Measurements from ENCODE around the gene SPRED1. TPM values are rescaled to one million over a fixed set of nuclear protein-coding genes. Genes with fewer than 3 reads are reported as not detected.
"Not testable (repeated sequence)": the region's sequence is repeated elsewhere in the genome, so short reads cannot be mapped to it uniquely, and the experiment has no call there.

SPRED1 gene
- polyA plus RNA-seq, 1 donor from 2014 or later, result 0.14 TPM

DNA sequence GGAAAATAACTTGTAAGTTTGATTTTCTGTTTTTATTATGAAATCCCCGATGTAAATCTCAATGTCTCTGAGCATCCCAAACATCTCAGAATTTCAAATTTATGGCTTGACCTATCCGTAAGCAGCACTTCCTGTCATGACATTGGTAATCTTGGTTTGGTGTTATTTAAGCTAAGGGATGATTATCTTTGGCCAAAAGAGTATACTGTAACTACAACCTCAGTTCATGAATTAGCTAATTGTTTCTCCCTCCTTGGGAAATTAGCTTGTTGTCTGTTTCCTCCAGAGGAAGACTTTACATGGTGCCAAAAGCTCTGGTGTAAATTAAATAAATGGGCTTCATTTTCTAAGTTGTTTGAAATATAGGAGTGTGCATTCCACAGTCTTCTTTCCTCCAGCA, 28.1 kb upstream of the SPRED1 start:
- Mint-ChIP-seq H3K27me3 (no peaks in the 10 kb centered on the region), H3K9me3 (no peaks in the 10 kb centered on the region), H3K4me1 (no peaks in the 10 kb centered on the region), H3K36me3 (no peaks in the 10 kb centered on the region), H3K4me3 (no peak overlapping the region), H3K27ac (no peak overlapping the region)

DNA sequence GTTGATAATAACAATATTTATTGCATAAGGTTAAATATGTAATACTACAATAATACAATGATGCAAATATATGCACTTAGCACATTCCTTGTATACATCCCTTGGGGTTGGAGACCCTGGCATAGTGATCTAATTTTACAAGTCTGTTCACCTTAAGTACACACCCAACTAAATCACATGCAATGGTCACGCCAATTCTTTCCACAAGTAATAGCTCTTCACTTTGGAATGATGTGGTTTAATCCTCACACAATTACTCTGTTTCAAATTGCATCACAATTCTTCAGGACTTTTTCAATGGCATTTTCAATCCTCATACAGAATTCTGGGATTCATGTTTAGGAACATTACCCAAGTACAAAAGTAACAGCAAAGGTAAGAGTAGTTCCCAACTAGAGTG, 27.3 kb upstream of the SPRED1 start:
- no peaks in the 10 kb centered on the region for H3K27me3 Mint-ChIP-seq
- no peaks in the 10 kb centered on the region for H3K9me3 Mint-ChIP-seq
- no peaks in the 10 kb centered on the region for H3K4me1 Mint-ChIP-seq
- H3K36me3 Mint-ChIP-seq, result no peaks in the 10 kb centered on the region
- no peak overlapping the region for H3K4me3 Mint-ChIP-seq
- no peak overlapping the region for H3K27ac Mint-ChIP-seq

GRCh38 chr15:38226608-38227266, 25.9 kb upstream of the SPRED1 start:
- Mint-ChIP-seq H3K4me1 (no peaks in the 10 kb centered on the region), H3K27ac (no peak overlapping the region), H3K9me3 (no peaks in the 10 kb centered on the region), H3K4me3 (no peak overlapping the region), H3K27me3 (no peaks in the 10 kb centered on the region), H3K36me3 (no peaks in the 10 kb centered on the region)

GRCh38 chr15:38227941-38228340, 24.7 kb upstream of the SPRED1 start:
- H3K4me1 Mint-ChIP-seq, result no peaks in the 10 kb centered on the region
- no peaks in the 10 kb centered on the region for H3K27me3 Mint-ChIP-seq
- no peaks in the 10 kb centered on the region for H3K9me3 Mint-ChIP-seq
- no peak overlapping the region for H3K27ac Mint-ChIP-seq
- H3K36me3 Mint-ChIP-seq, result no peaks in the 10 kb centered on the region
- H3K4me3 Mint-ChIP-seq, result no peak overlapping the region

GRCh38 chr15:38228618-38229017, 24.0 kb upstream of the SPRED1 start:
- H3K36me3 Mint-ChIP-seq, result no peaks in the 10 kb centered on the region
- no peaks in the 10 kb centered on the region for H3K4me1 Mint-ChIP-seq
- H3K27ac Mint-ChIP-seq, result no peak overlapping the region
- peaks cover 0 to 4% (median 0%) of the 10 kb centered on the region in 3 donors for H3K9me3 Mint-ChIP-seq
- no peak overlapping the region for H3K4me3 Mint-ChIP-seq
- H3K27me3 Mint-ChIP-seq, result no peaks in the 10 kb centered on the region

GRCh38 chr15:38229705-38230310, 22.8 kb upstream of the SPRED1 start:
- Mint-ChIP-seq H3K36me3 (no peaks in the 10 kb centered on the region), H3K27me3 (no peaks in the 10 kb centered on the region), H3K4me1 (no peaks in the 10 kb centered on the region)

GRCh38 chr15:38231436-38231835, 21.2 kb upstream of the SPRED1 start:
- H3K4me1 Mint-ChIP-seq, result no peaks in the 10 kb centered on the region
- H3K36me3 Mint-ChIP-seq, result peaks cover 1% of the 10 kb centered on the region
- no peak overlapping the region for H3K27ac Mint-ChIP-seq
- no peak overlapping the region for H3K4me3 Mint-ChIP-seq
- no peaks in the 10 kb centered on the region for H3K27me3 Mint-ChIP-seq
- H3K9me3 Mint-ChIP-seq, result peaks cover 0 to 4% (median 0%) of the 10 kb centered on the region in 3 donors

More at GRCh38 chr15:38229705-38230310, 22.8 kb upstream of the SPRED1 start:
- no peak overlapping the region for H3K27ac Mint-ChIP-seq
- H3K9me3 Mint-ChIP-seq, result peaks cover 0 to 4% (median 0%) of the 10 kb centered on the region in 3 donors
- H3K4me3 Mint-ChIP-seq, result no peak overlapping the region

DNA sequence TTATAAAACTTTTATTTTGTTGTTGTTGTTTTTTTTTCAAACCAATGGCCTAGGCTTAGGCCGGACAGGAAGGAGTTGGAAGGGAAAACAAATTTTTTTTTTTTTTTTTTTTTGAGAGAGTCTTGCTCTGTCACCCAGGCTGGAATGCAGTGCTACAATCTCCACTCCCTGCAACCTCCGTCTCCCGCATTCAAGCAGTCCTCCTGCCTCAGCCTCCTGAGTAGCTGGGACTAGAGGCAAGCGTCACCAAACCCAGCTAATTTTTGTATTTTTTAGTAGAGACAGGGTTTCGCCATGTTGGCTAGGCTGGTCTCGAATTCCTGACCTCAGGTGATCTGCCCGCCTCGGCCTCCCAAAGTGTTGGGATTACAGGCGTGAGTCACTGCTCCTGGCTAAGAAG, 15.6 kb upstream of the SPRED1 start:
- H3K27ac Mint-ChIP-seq, H3K36me3 Mint-ChIP-seq, H3K4me1 Mint-ChIP-seq, H3K27me3 Mint-ChIP-seq, H3K4me3 Mint-ChIP-seq, H3K9me3 Mint-ChIP-seq: not testable (repeated sequence)

DNA sequence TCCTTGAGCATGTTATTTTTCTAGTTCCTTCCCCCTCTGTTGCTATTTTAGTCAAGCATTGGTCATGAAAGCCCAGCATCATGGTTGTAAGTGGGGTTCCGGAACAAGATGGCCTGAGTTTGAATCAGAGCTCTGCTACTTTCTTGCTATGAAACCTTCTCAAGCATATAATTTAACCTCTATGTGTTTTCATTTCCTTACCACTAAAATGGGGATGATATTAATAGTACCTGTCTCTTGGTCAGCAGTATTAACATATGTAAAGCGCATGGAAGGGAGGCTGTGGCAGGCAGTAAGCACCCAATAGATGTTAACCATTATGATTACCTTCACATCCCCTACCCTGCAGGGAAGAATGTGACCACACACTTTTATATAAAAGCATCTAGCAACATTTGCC, 14.3 kb upstream of the SPRED1 start:
- peaks cover 0 to under 1% (median 0%) of the 10 kb centered on the region in 3 donors for H3K9me3 Mint-ChIP-seq
- peaks cover 1% of the 10 kb centered on the region for H3K36me3 Mint-ChIP-seq
- no peak overlapping the region for H3K27ac Mint-ChIP-seq
- peaks cover 4 to 10% (median 8%) of the 10 kb centered on the region in 3 donors for H3K4me1 Mint-ChIP-seq
- H3K4me3 Mint-ChIP-seq, result no peak overlapping the region
- peaks cover 1% of the 10 kb centered on the region for H3K27me3 Mint-ChIP-seq

DNA sequence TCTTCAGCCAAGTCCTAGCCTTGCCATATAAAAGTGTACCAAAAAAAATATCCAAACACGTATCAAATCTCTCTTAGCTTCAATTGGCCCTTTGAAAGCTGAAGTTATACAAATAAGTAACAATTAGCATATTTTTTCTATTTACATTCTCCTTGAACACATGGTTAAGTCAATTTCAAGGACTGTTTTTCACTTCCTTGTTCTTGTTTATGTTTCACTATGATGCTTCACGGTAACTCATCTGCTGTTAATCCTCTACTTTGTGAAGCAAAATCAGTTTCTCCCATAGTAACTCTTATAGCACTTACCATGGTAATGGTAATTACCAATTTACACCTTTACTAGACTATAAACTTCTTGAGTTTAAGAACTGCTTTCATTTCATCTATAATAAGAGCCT, 10.6 kb upstream of the SPRED1 start:
- H3K27ac Mint-ChIP-seq, result no peak overlapping the region
- H3K27me3 Mint-ChIP-seq, result peaks cover 1% of the 10 kb centered on the region
- H3K4me1 Mint-ChIP-seq, result peaks cover 4 to 10% (median 8%) of the 10 kb centered on the region in 3 donors
- no peaks in the 10 kb centered on the region for H3K36me3 Mint-ChIP-seq
- no peaks in the 10 kb centered on the region for H3K9me3 Mint-ChIP-seq
- no peak overlapping the region for H3K4me3 Mint-ChIP-seq

- Mint-ChIP-seq H3K27ac (no peak overlapping the region), H3K9me3 (no peaks in the 10 kb centered on the region), H3K36me3 (no peaks in the 10 kb centered on the region), H3K4me3 (no peak overlapping the region), H3K27me3 (no peaks in the 10 kb centered on the region), H3K4me1 (peaks cover 4 to 8% (median 7%) of the 10 kb centered on the region in 3 donors)
These were observed 9.2 kb upstream of the SPRED1 start for GRCh38 chr15:38243278-38244055.

DNA sequence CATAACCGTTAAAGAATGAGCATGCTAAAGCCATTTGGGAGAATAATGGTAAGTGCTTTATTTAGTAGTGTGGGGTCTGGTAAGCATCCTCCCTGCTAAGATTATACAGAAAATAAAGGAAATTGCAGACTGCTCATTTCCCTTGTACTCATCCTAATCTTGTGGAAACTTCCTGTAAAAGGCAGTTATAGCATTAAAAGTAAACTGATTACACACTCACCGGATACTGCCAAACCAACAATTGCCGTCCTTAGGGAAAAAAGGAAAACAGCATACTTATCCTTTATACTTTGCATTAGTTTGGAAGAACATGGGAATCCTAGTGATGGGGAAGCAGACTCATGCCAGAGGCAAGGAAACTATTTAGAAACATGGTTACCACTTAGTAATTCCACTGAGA, 5.3 kb upstream of the SPRED1 start:
- Mint-ChIP-seq H3K4me3 (peak overlapping the region in 1 of 4 donors; percentile 18), H3K36me3 (no peaks in the 10 kb centered on the region), H3K4me1 (peaks cover 7 to 9% (median 8%) of the 10 kb centered on the region in 3 donors), H3K27me3 (peaks cover 5% of the 10 kb centered on the region), H3K9me3 (no peaks in the 10 kb centered on the region), H3K27ac (no peak overlapping the region)

- peak overlapping the region; percentile 78 to 92 (median 84) for H3K4me3 Mint-ChIP-seq
- no peaks in the 10 kb centered on the region for H3K36me3 Mint-ChIP-seq
- no peaks in the 10 kb centered on the region for H3K9me3 Mint-ChIP-seq
- peak overlapping the region; percentile 39 to 82 (median 69) for H3K27ac Mint-ChIP-seq
- peaks cover 20 to 24% (median 22%) of the 10 kb centered on the region in 3 donors for H3K4me1 Mint-ChIP-seq
- peaks cover 5% of the 10 kb centered on the region for H3K27me3 Mint-ChIP-seq
These were observed 730 bp downstream of the SPRED1 start for GRCh38 chr15:38253351-38253781.

- no peaks in the 10 kb centered on the region for H3K36me3 Mint-ChIP-seq
- H3K27me3 Mint-ChIP-seq, result peaks cover 5% of the 10 kb centered on the region
- no peaks in the 10 kb centered on the region for H3K9me3 Mint-ChIP-seq
- peak overlapping the region; percentile 78 to 92 (median 84) for H3K4me3 Mint-ChIP-seq
- peaks cover 20 to 24% (median 22%) of the 10 kb centered on the region in 3 donors for H3K4me1 Mint-ChIP-seq
- peak overlapping the region; percentile 69 to 92 (median 82) for H3K27ac Mint-ChIP-seq
These were observed 1.6 kb downstream of the SPRED1 start for GRCh38 chr15:38254051-38254883.

GRCh38 chr15:38255690-38256089, 3.1 kb downstream of the SPRED1 start:
- Mint-ChIP-seq H3K4me1 (peaks cover 20 to 24% (median 22%) of the 10 kb centered on the region in 3 donors), H3K4me3 (no peak overlapping the region), H3K9me3 (no peaks in the 10 kb centered on the region), H3K36me3 (no peaks in the 10 kb centered on the region), H3K27me3 (peaks cover 5% of the 10 kb centered on the region), H3K27ac (no peak overlapping the region)
